Ectodermal cell (in vitro differentiated cells): ENCODE data around the gene EPSTI1.
"Not testable (repeated sequence)": the region's sequence is repeated elsewhere in the genome, so short reads cannot be mapped to it uniquely, and the experiment has no call there.

ENCODE experiments used
- H3K27ac ChIP-seq: 2 replicates; pipeline ENCODE4 v1.7.0; 2013; ENCODE audit warnings: mild to moderate bottlenecking, low read depth, low read length; ENCODE audit not compliant: insufficient read depth, poor library complexity, severe bottlenecking
- H3K27me3 ChIP-seq: 2 replicates; pipeline ENCODE4 v1.7.0; 2013; ENCODE audit warnings: mild to moderate bottlenecking, low read length; ENCODE audit not compliant: insufficient read depth, control insufficient read depth, poor library complexity, severe bottlenecking
- H3K36me3 ChIP-seq: one replicate; pipeline ENCODE4 v1.7.0; 2013; ENCODE audit warnings: low read length; ENCODE audit not compliant: control insufficient read depth, insufficient read depth
- H3K4me1 ChIP-seq: one replicate; pipeline ENCODE4 v1.7.0; 2013; ENCODE audit warnings: low read length; ENCODE audit not compliant: control insufficient read depth, insufficient read depth
- H3K4me3 ChIP-seq: 2 replicates; pipeline ENCODE4 v1.7.0; 2013; ENCODE audit warnings: low read depth, low read length, control low read depth; ENCODE audit not compliant: insufficient read depth
- H3K9me3 ChIP-seq: 2 replicates; pipeline ENCODE4 v1.7.0; 2013; ENCODE audit warnings: mild to moderate bottlenecking, low read length, moderate library complexity; ENCODE audit not compliant: control insufficient read depth
- WGBS, 2 experiments: methylation state at CpG; one replicate each; pipeline ENCODE4 v1.1.7; 2013; ENCODE audit warnings: missing lambda C conversion rate in 2 of 2; 5-methylcytosine and 5-hydroxymethylcytosine counted together

The EPSTI1 gene

DNA sequence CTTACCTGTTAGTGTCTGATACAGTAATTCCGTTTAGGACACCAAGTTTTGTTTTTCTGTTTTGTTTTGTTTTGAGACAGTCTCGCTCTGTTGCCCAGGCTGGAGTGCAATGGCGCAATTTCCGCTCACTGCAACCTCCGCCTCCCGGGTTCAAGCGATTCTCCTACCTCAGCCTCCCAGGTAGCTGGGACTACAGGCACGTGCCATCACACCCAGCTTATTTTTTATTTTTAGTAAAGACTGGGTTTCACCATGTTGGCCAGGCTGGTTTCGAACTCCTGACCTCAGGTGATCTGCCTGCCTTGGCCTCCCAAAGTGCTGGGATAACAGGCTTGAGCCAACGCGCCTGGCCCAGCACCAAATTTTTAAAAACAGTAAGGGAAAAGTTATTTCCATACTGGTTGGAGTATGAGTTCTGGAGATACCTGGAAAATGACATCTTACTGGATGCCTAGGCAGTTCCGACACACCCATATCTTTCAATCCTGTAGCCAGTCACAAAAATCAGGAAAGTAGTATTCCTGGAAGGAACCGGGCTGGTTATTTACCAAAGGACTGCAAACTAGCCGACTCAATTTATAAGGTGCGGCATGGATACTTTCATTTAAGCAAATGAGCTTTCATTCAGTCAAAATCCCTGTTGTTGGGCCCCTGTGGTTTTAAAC lies 676 bp downstream of the EPSTI1 start:
- 82 to 90% methylated on average over 15 of the region's 15 CpGs for WGBS, 2 experiments
- Histone ChIP-seq H3K27me3 (peaks cover 20% of the 10 kb centered on the region), H3K4me3 (peak overlapping the region; percentile 25)
- H3K36me3 ChIP-seq, H3K4me1 ChIP-seq, H3K9me3 ChIP-seq, H3K27ac ChIP-seq: not testable (repeated sequence)

DNA sequence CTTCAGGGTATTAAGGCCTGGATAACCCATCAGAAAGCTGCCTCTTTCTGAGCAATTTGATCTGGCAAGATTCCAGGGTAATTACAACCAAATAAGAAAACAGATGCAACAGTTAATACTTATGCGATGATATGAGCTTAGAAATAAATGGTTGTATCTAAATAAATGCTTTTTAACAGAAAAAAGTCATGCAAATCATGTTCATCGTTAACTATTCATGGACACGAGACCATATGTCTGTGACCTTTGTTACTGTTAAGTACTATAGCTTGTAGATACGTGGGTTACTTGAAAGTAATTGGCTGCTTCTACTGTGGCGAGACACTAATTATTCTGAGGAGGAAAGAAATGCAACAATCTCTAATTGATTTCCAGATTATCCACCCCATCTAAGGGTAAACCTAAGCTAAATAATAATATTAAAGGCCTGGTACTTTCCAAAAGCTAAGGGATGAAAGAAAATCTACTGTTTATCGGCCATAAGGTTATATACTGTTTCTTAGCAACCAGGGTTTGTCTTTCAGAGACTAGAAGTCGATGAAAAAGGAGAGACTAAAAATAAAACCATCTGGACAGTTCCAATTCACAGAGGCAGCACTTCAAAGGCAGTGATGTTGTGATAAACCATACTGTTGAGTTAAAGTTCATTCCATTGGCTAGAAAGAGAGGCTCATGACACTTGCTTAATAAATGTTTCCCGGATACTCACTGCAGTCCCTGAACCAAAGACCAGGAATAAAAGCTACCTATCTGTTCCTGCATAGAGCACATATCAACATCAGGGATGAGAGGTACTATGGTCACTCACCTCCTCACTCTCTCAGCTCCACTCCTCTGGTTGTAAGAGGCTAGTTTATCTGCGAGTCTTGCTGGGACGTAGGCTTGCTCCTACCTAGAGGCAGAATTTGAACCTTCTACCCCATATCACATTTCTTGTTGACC lies 1.5 kb downstream of the EPSTI1 start:
- H3K9me3 ChIP-seq = no peaks in the 10 kb centered on the region
- H3K27ac ChIP-seq = no peak overlapping the region
- no peaks in the 10 kb centered on the region for H3K4me1 ChIP-seq
- 93% methylated on average over 9 to 10 of the region's 10 CpGs for WGBS, 2 experiments
- H3K4me3 ChIP-seq = no peak overlapping the region
- no peaks in the 10 kb centered on the region for H3K36me3 ChIP-seq
- H3K27me3 ChIP-seq = peaks cover 20% of the 10 kb centered on the region

DNA sequence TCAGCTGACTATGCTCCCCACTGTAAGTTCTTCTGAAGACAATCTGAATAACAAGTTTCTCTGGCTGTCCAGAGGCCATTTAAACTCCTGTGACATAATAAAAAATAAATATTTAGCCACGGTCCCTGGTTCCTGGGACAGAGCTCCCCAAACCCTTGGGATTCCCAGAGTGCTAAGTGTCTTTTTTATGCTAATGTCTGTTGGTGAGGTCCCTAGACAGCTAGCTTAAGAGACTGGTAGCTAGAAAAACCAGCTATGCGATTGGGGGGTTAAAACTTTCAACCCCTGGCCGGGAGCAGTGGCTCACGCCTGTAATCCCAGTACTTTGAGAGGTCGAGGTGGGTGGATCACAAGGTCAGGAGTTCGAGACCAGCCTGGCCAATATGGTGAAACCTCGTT lies 5.9 kb downstream of the EPSTI1 start:
- no peaks in the 10 kb centered on the region for H3K4me1 ChIP-seq
- H3K36me3 ChIP-seq = no peaks in the 10 kb centered on the region
- H3K4me3 ChIP-seq = no peak overlapping the region
- WGBS, 2 experiments = 70 to 72% methylated on average over 7 of the region's 7 CpGs
- H3K27ac ChIP-seq = no peak overlapping the region
- H3K9me3 ChIP-seq = no peaks in the 10 kb centered on the region
- H3K27me3 ChIP-seq = no peaks in the 10 kb centered on the region

DNA sequence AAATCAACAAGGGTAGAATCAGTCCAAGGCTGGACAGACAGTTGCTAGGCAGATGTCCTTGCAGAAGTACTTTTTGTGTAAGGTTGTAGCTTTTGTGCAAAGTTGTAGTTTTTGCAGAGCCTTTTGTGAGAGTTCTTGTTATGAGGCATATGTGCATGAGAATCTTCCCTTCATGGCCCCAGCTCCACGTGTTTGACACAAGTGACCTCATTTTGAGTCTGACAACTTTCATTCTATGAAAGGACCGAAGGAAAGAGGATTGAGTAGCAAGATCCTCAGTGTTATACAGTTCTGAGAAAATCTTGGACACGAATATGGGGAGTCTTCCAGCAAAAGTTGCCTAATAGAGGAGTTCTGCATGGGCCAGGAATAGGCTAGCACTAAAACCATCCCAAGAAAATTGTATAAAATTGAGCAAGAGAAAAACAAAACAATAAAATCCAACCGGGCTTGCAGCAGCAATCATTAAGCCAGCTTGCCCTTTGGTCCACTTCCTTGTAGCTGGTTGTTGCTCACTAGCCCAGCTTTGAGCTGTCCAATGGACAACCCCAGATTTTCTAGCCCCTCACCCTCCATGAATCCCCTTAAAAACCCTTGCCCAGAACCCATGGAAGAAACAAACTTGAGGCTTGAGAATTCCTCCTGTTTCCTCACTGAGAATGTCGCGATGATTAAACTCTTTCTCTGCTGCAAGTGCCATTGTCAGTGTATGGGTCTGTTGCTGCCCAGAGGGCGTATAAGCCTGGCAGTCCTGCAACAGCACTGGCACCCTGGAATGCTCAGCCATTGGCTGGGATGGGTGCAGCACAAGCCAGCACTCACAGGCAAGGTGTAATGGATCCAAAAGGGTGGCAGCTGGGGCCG lies 6.5 kb downstream of the EPSTI1 start:
- Histone ChIP-seq H3K9me3 (no peaks in the 10 kb centered on the region), H3K4me1 (no peaks in the 10 kb centered on the region), H3K36me3 (no peaks in the 10 kb centered on the region), H3K27me3 (no peaks in the 10 kb centered on the region), H3K4me3 (no peak overlapping the region), H3K27ac (no peak overlapping the region)
- 89 to 90% methylated on average over 8 of the region's 8 CpGs for WGBS, 2 experiments

DNA sequence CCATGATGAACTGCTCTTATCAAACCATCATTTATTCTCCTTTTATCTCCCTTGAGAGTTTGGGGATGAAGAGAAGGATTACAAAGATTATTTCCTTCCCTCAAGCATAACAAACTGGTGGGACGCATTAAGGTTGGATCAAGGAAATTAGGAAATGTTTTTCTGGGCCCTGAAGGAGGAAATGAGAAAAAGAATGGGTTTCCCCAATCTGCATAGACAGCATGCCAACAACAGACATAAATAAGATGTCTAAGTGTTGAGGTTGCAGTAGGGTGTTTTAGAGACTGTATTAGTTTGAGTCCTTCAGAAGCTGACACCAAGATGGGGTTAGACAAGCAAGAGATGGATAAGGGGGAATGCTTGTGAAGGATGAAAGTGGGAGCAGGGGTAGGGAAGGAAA lies 7.3 kb downstream of the EPSTI1 start:
- H3K4me3 ChIP-seq = no peak overlapping the region
- H3K36me3 ChIP-seq = no peaks in the 10 kb centered on the region
- WGBS, 2 experiments = 90 to 100% methylated on average over 1 of the region's 1 CpG
- H3K27ac ChIP-seq = no peak overlapping the region
- H3K4me1 ChIP-seq = no peaks in the 10 kb centered on the region
- H3K27me3 ChIP-seq = no peaks in the 10 kb centered on the region
- no peaks in the 10 kb centered on the region for H3K9me3 ChIP-seq

- no peak overlapping the region for H3K27ac ChIP-seq
- no peak overlapping the region for H3K4me3 ChIP-seq
- H3K27me3 ChIP-seq = no peaks in the 10 kb centered on the region
- H3K9me3 ChIP-seq = no peaks in the 10 kb centered on the region
- no peaks in the 10 kb centered on the region for H3K4me1 ChIP-seq
- no peaks in the 10 kb centered on the region for H3K36me3 ChIP-seq
Observed at GRCh38 chr13:42984026-42984425, 8.0 kb downstream of the EPSTI1 start.

DNA sequence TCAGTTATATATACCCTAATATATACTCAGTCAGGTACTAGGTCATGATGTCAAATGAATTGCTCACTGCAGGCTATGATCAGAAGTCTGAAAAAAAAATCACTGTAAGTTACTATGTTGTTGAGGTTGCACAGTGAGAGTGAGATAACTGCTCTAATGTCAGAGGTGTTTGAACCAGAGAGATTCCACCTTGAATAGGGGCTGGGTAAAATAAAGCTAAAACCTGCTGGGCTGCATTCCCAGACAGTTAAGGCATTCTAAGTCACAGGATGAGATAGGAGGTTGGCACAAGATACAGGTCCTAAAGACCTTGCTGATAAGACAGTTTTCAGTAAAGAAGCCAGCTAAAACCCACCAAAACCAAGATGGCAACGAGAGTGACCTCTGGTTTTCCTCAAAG lies 10.2 kb downstream of the EPSTI1 start:
- Histone ChIP-seq H3K4me1 (no peaks in the 10 kb centered on the region), H3K9me3 (no peaks in the 10 kb centered on the region), H3K4me3 (no peak overlapping the region), H3K27ac (no peak overlapping the region), H3K36me3 (no peaks in the 10 kb centered on the region), H3K27me3 (no peaks in the 10 kb centered on the region)
- 92 to 93% methylated on average over 1 of the region's 1 CpG for WGBS, 2 experiments

DNA sequence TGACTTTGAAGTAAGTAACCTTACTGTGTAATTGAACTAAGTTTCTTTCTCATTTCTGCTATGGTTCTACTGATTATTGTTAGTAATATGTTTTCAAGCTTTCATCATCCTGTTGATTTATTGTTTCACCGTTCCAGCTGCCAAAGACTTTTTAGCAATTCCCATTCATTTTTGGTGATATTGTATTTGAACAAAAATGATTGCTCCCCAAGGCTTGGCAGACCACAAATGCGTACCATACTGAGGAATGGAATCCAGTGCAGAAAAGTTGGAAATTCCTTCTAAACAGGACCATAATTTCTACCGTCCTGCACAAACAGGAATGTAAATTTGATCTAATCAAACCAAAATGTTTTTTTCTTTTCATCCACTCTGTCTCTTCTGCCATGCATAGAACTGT lies 10.7 kb downstream of the EPSTI1 start:
- H3K9me3 ChIP-seq = no peaks in the 10 kb centered on the region
- WGBS, 2 experiments = 79% methylated on average over 3 of the region's 3 CpGs
- no peak overlapping the region for H3K27ac ChIP-seq
- no peaks in the 10 kb centered on the region for H3K4me1 ChIP-seq
- no peaks in the 10 kb centered on the region for H3K27me3 ChIP-seq
- H3K36me3 ChIP-seq = no peaks in the 10 kb centered on the region
- no peak overlapping the region for H3K4me3 ChIP-seq

DNA sequence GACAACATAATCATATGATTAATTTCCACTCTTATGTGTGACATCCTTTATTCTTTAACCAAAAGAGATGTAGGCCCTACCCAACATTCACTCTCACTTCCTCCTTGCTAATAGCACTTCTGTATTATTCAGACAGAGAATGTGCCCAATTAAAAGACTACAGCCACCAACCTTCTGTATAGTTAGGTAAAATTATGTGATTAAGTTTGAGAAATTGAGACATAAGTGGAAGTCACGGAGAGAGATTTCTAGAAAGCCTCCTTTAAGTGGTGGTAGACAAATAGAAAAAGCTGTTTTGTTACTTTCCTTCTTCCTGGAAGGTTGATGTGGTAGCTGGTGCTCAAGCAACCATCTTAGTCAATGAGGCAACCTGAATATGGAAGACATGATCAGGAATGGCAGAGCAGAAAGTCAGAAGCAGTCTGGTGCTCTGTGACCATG lies 14.8 kb downstream of the EPSTI1 start:
- no peaks in the 10 kb centered on the region for H3K4me1 ChIP-seq
- no peaks in the 10 kb centered on the region for H3K36me3 ChIP-seq
- no peaks in the 10 kb centered on the region for H3K9me3 ChIP-seq
- H3K27ac ChIP-seq = no peak overlapping the region
- no peak overlapping the region for H3K4me3 ChIP-seq
- H3K27me3 ChIP-seq = no peaks in the 10 kb centered on the region
- WGBS, 2 experiments = 94 to 97% methylated on average over 1 of the region's 1 CpG

DNA sequence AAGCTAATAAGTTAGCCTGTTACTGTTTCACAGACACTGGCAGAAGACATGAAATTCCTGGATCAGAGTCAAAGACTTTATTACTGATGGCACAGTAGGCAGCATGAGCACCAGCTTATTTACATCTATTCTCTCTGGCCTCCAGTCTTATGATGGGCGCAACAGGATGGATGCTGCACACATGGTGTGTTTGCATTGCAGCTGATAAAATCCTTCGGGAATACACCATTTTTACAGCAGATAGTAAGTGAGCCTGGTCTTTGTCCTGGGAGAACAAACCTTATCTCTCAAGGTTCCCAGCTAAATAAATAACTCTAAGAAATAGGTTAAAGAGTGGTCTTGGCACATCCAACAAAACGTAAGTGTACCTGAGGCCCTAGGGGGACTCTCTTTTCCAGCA lies 16.0 kb downstream of the EPSTI1 start:
- no peaks in the 10 kb centered on the region for H3K9me3 ChIP-seq
- H3K36me3 ChIP-seq = no peaks in the 10 kb centered on the region
- H3K27ac ChIP-seq = no peak overlapping the region
- no peak overlapping the region for H3K4me3 ChIP-seq
- H3K4me1 ChIP-seq = no peaks in the 10 kb centered on the region
- no peaks in the 10 kb centered on the region for H3K27me3 ChIP-seq
- 94 to 98% methylated on average over 2 of the region's 3 CpGs for WGBS, 2 experiments
